Mesenchymal stem cell (in vitro differentiated cells and primary cell): ENCODE data around the gene ACTMAP.
"Not testable (repeated sequence)": the region's sequence is repeated elsewhere in the genome, so short reads cannot be mapped to it uniquely, and the experiment has no call there.

Source experiments
- DNase-seq: peaks from one replicate; pipeline ENCODE4 v3.0.0-alpha.2; 2013
- H2AFZ ChIP-seq: one replicate; pipeline ENCODE4 v1.6.1; 2013; ENCODE audit warnings: low read depth, mild to moderate bottlenecking, control low read depth, inconsistent platforms, low read length, moderate library complexity
- H2AK5ac ChIP-seq: 2 replicates; pipeline ENCODE4 v1.6.1; 2013; ENCODE audit warnings: low read length, moderate library complexity, mild to moderate bottlenecking, inconsistent platforms; ENCODE audit not compliant: severe bottlenecking
- H2BK120ac ChIP-seq: one replicate; pipeline ENCODE4 v1.6.1; 2013; ENCODE audit warnings: low read depth, mild to moderate bottlenecking, inconsistent platforms, low read length, moderate library complexity
- H2BK12ac ChIP-seq, 2 experiments: one replicate each; pipeline ENCODE4 v1.6.1; 2013; ENCODE audit warnings: inconsistent platforms in 2 of 2, low read length in 2 of 2, mild to moderate bottlenecking in 2 of 2, moderate library complexity in 2 of 2, control low read depth in 1 of 2
- H2BK15ac ChIP-seq: one replicate; pipeline ENCODE4 v1.6.1; 2013; ENCODE audit warnings: mild to moderate bottlenecking, low read depth, inconsistent platforms; ENCODE audit not compliant: poor library complexity, severe bottlenecking
- H2BK5ac ChIP-seq: 2 replicates; pipeline ENCODE4 v1.6.1; 2013; ENCODE audit warnings: low read depth, mild to moderate bottlenecking, low read length, control low read depth, inconsistent platforms; ENCODE audit not compliant: poor library complexity, severe bottlenecking
- H3K14ac ChIP-seq, 2 experiments: one replicate each; pipeline ENCODE4 v1.6.1; 2013; ENCODE audit warnings: inconsistent platforms in 2 of 2, low read length in 2 of 2, control low read depth in 1 of 2, mild to moderate bottlenecking in 1 of 2, moderate library complexity in 1 of 2
- H3K18ac ChIP-seq, 2 experiments: one replicate each; pipeline ENCODE4 v1.6.1; 2013; ENCODE audit warnings: inconsistent platforms in 2 of 2, low read length in 2 of 2, control low read depth in 1 of 2, low read depth in 1 of 2, mild to moderate bottlenecking in 1 of 2
- H3K23ac ChIP-seq, 2 experiments: one replicate each; pipeline ENCODE4 v1.6.1; 2013; ENCODE audit warnings: inconsistent platforms in 2 of 2, low read length in 2 of 2, mild to moderate bottlenecking in 2 of 2, moderate library complexity in 2 of 2, control low read depth in 1 of 2
- H3K27ac ChIP-seq: 2 replicates; pipeline ENCODE4 v1.5.1; 2013; ENCODE audit warnings: mild to moderate bottlenecking, moderate library complexity, low read length, control low read depth, inconsistent platforms; ENCODE audit not compliant: poor library complexity, severe bottlenecking
- H3K27me3 ChIP-seq, 2 experiments: 2 replicates each; pipeline versions ENCODE4 v1.6.1 to v1.7.0; 2013; ENCODE audit warnings: low read length in 2 of 2, mild to moderate bottlenecking in 2 of 2, moderate library complexity in 2 of 2, control low read depth in 1 of 2, inconsistent platforms in 1 of 2; ENCODE audit not compliant: control insufficient read depth in 1 of 2, insufficient read depth in 1 of 2
- H3K36me3 ChIP-seq, 2 experiments: 2 replicates each; pipeline versions ENCODE4 v1.6.1 to v1.7.0; 2013; ENCODE audit warnings: low read length in 2 of 2, control low read depth in 1 of 2, inconsistent platforms in 1 of 2, low read depth in 1 of 2, mild to moderate bottlenecking in 1 of 2; ENCODE audit not compliant: insufficient read depth in 2 of 2, control insufficient read depth in 1 of 2
- H3K4ac ChIP-seq, 2 experiments: one replicate each; pipeline ENCODE4 v1.6.1; 2013; ENCODE audit warnings: inconsistent platforms in 2 of 2, low read length in 2 of 2, mild to moderate bottlenecking in 2 of 2, moderate library complexity in 2 of 2, control low read depth in 1 of 2, low read depth in 1 of 2
- H3K4me1 ChIP-seq: 2 replicates; pipeline ENCODE4 v1.6.1; 2013; ENCODE audit warnings: low read depth, low read length, control low read depth; ENCODE audit not compliant: control insufficient read depth, insufficient read depth
- H3K4me2 ChIP-seq: 2 replicates; pipeline ENCODE4 v1.6.1; 2013; ENCODE audit warnings: low read length, mild to moderate bottlenecking, inconsistent platforms; ENCODE audit not compliant: poor library complexity, severe bottlenecking
- H3K4me3 ChIP-seq, 2 experiments: 2 replicates each; pipeline versions ENCODE4 v1.5.1 to v1.7.0; 2013; ENCODE audit warnings: low read length in 2 of 2, mild to moderate bottlenecking in 2 of 2, control low read depth in 1 of 2, low read depth in 1 of 2; ENCODE audit not compliant: insufficient read depth in 1 of 2
- H3K79me1 ChIP-seq: replicated peaks from 2 replicates; pipeline ENCODE4 v1.6.1; 2013; ENCODE audit warnings: mild to moderate bottlenecking, control low read depth, low read length, inconsistent platforms; ENCODE audit not compliant: poor library complexity, severe bottlenecking
- H3K9ac ChIP-seq: 2 replicates; pipeline ENCODE4 v1.7.0; 2013; ENCODE audit warnings: mild to moderate bottlenecking, low read length, moderate library complexity
- H3K9me3 ChIP-seq: 2 replicates; pipeline ENCODE4 v1.7.0; 2013; ENCODE audit warnings: mild to moderate bottlenecking, low read length; ENCODE audit not compliant: control insufficient read depth
- H4K8ac ChIP-seq: one replicate; pipeline ENCODE4 v1.6.1; 2013; ENCODE audit warnings: inconsistent platforms, mild to moderate bottlenecking, low read length, moderate library complexity
- H4K91ac ChIP-seq: one replicate; pipeline ENCODE4 v1.6.1; 2013; ENCODE audit warnings: mild to moderate bottlenecking, low read length, inconsistent platforms
- WGBS: methylation state at CpG from one replicate; pipeline ENCODE4 v1.1.7; 2013; ENCODE audit warnings: mixed read lengths; 5-methylcytosine and 5-hydroxymethylcytosine counted together

ACTMAP gene

DNA sequence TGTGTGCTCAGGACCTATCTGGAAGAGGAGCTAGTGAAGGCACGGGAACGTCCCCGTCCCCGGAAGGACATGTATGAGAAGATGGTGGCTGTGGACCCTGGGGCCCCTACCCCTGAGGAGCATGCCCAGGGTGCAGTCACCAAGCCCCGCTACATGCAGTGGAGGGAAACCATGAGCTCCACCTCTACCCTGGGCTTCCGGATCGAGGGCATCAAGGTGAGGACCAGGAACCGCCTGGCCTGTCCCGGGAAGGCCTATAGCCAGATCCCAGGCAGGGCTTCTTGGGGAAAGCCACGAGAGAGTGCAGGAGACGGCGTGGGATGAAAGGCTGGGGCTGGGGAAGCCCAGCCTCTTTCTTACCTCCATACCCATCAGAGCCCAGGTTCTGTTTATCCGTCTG, 17.1 kb downstream of the ACTMAP start:
- Histone ChIP-seq H2BK12ac (no peak overlapping the region), H3K27ac (no peak overlapping the region), H3K18ac (no peak overlapping the region), H3K4me1 (no peaks in the 10 kb centered on the region), H2BK15ac (no peak overlapping the region), H4K91ac (no peak overlapping the region), H2AFZ (no peak overlapping the region), H3K4me2 (no peak overlapping the region), H4K8ac (no peak overlapping the region), H2AK5ac (no peak overlapping the region), H3K27me3 (no peaks in the 10 kb centered on the region), H3K9ac (no peak overlapping the region), H3K4me3 (no peak overlapping the region), H2BK5ac (no peak overlapping the region), H2BK120ac (no peak overlapping the region), H3K9me3 (no peaks in the 10 kb centered on the region), H3K79me1 (peaks cover 7% of the 10 kb centered on the region), H3K4ac (no peak overlapping the region), H3K36me3 (peaks cover 76 to 81% of the 10 kb centered on the region in 2 experiments), H3K23ac (no peak overlapping the region), H3K14ac (no peak overlapping the region)
- no peak for DNase-seq
- 97% methylated on average over 13 of the region's 13 CpGs for whole genome bisulfite sequencing

DNA sequence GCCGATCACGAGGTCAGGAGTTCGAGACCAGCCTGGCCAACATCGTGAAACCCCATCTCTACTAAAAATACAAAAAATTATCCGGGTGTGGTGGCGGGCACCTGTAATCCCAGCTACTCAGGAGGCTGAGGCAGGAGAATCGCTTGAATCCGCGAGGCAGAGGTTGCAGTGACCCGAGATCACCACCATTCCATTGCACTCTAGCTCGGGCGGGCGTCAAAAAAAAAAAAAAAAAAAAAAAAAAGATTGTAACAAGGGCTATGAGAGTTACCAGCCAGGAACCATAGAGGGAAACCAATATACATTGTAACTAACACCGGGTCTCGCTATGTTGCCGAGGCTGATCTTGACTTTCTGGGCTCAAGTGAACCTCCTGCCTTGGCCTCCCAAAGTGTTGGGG, 18.0 kb downstream of the ACTMAP start:
- not testable (repeated sequence) for H3K4me3 ChIP-seq, H3K4ac ChIP-seq
- 98% methylated on average over 14 of the region's 16 CpGs for WGBS

DNA sequence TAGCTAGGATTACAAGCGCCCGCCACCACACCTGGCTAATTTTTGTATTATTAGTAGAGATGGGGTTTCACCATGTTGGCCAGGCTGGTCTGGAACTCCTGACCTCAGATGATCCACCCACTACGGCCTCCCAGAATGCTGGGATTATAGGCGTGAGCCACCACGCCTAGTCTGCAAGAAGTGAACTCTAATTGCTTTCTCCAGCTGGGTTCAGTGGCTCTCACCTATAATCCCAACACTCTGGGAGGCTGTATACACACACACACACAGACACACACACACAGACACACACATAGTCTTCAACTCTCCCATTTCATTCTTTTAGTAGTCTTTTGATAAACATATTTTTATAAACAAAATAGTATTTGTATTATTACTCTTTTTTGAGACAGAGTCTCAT, 20.2 kb downstream of the ACTMAP start:
- not testable (repeated sequence) for H3K4me1 ChIP-seq, H3K9me3 ChIP-seq, H4K8ac ChIP-seq, H2BK5ac ChIP-seq, H2BK120ac ChIP-seq, H2AK5ac ChIP-seq, H3K27ac ChIP-seq, H3K14ac ChIP-seq, H2BK15ac ChIP-seq, H3K18ac ChIP-seq, DNase-seq, H3K9ac ChIP-seq, H3K4me3 ChIP-seq, H3K4me2 ChIP-seq, H3K27me3 ChIP-seq, H3K4ac ChIP-seq, H2BK12ac ChIP-seq, H3K23ac ChIP-seq, H2AFZ ChIP-seq, H4K91ac ChIP-seq
- Histone ChIP-seq H3K79me1 (peaks cover 20% of the 10 kb centered on the region), H3K36me3 (peaks cover 67 to 87% of the 10 kb centered on the region in 2 experiments)
- 94% methylated on average over 5 of the region's 5 CpGs for WGBS

More for the DNA sequence above, 18.0 kb downstream of the ACTMAP start:
- H4K91ac ChIP-seq, H2BK120ac ChIP-seq, H3K9ac ChIP-seq, H2BK5ac ChIP-seq, H3K27ac ChIP-seq, H3K27me3 ChIP-seq, H2BK12ac ChIP-seq, H3K23ac ChIP-seq, H3K79me1 ChIP-seq, H2BK15ac ChIP-seq, H3K4me2 ChIP-seq, H2AK5ac ChIP-seq, H4K8ac ChIP-seq, H3K9me3 ChIP-seq, DNase-seq, H3K4me1 ChIP-seq, H3K18ac ChIP-seq, H2AFZ ChIP-seq, H3K14ac ChIP-seq: not testable (repeated sequence)
- H3K36me3 ChIP-seq: peaks cover 79 to 85% of the 10 kb centered on the region in 2 experiments

DNA sequence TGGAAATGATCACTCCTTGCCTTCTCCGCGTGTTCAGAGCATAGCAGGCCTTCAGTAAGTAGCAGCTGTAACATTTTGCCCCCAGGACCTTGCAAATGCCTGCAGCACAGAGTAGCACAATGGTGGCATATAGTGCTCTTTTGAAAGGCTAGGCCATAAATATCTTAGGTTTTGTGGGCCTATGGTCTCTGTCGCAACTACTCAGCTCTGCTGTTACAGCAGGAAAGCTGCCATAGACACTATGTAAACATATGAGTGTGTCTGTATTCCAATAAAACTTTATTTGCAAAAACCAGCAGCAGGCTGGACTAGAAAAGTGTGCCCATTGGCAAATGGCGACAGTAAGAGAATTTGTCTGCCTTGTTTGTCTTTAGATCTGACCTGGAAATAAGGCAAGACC, 24.0 kb downstream of the ACTMAP start:
- 99% methylated on average over 4 of the region's 4 CpGs for WGBS
- H3K27me3 ChIP-seq: no peaks in the 10 kb centered on the region

More for the DNA sequence above, 24.0 kb downstream of the ACTMAP start:
- Histone ChIP-seq H3K4me3 (no peak overlapping the region), H3K27ac (no peak overlapping the region), H3K23ac (no peak overlapping the region), H3K4ac (no peak overlapping the region), H3K79me1 (peaks cover 26% of the 10 kb centered on the region), H3K18ac (no peak overlapping the region), H2AK5ac (no peak overlapping the region), H2BK15ac (no peak overlapping the region), H2BK120ac (no peak overlapping the region), H3K14ac (no peak overlapping the region), H3K9ac (no peak overlapping the region), H2BK5ac (no peak overlapping the region), H4K91ac (no peak overlapping the region), H3K4me1 (peaks cover 4% of the 10 kb centered on the region), H3K4me2 (no peak overlapping the region), H3K9me3 (no peaks in the 10 kb centered on the region), H2BK12ac (no peak overlapping the region), H2AFZ (no peak overlapping the region), H3K36me3 (peaks cover 50 to 66% of the 10 kb centered on the region in 2 experiments), H4K8ac (no peak overlapping the region)
- DNase-seq: peak; percentile 36
